NK-92 treated with Interleukin-12 subunit alpha and Interleukin-12 subunit beta, amount 100 ng/mL, for 24 hours (cell line): ENCODE measurements around the gene TK1.
A peak's percentile ranks its signal among the peaks of the same experiment; 100 is the strongest.

ENCODE experiments used
- DNase-seq: peaks from one replicate; lab custom pipeline; 2025; lab: John Stamatoyannopoulos, UW

The TK1 gene

GRCh38 chr17:78219396-78220150, 32.7 kb upstream of the TK1 start:
- DNase-seq = no peak

- no peak for DNase-seq
Measured at GRCh38 chr17:78214706-78215061, 27.8 kb upstream of the TK1 start.

- peak; percentile 87 for DNase-seq
Measured at GRCh38 chr17:78214016-78214705, 27.3 kb upstream of the TK1 start, which contains the start of gene BIRC5. TSS of gene BIRC5 (plus strand) at chr17:78214253. CDS start at chr17:78214317, 64 bp downstream.

- DNase-seq = no peak
Measured at GRCh38 chr17:78211032-78211431, 24.2 kb upstream of the TK1 start.

GRCh38 chr17:78210111-78210510, 23.3 kb upstream of the TK1 start:
- no peak for DNase-seq

GRCh38 chr17:78208486-78208885, 21.6 kb upstream of the TK1 start:
- DNase-seq = no peak

- DNase-seq = no peak
Measured at GRCh38 chr17:78206298-78206697, 19.4 kb upstream of the TK1 start.

GRCh38 chr17:78205124-78205775, 18.4 kb upstream of the TK1 start:
- DNase-seq = no peak

- DNase-seq = no peak
Measured at GRCh38 chr17:78204387-78205123, 17.7 kb upstream of the TK1 start.

- DNase-seq = no peak
Measured at GRCh38 chr17:78202666-78203065, 15.8 kb upstream of the TK1 start.

- no peak for DNase-seq
Measured at GRCh38 chr17:78200451-78200850, 13.6 kb upstream of the TK1 start.

- no peak for DNase-seq
Measured at GRCh38 chr17:78197147-78197832, 10.4 kb upstream of the TK1 start.

- DNase-seq = no peak
Measured at GRCh38 chr17:78196716-78197115, 9.9 kb upstream of the TK1 start.

- no peak for DNase-seq
Measured at GRCh38 chr17:78185981-78186691, 716 bp downstream of the TK1 start.

- no peak for DNase-seq
Measured at GRCh38 chr17:78184868-78185267, 2.0 kb downstream of the TK1 start.

GRCh38 chr17:78184351-78184750, 2.5 kb downstream of the TK1 start:
- DNase-seq = no peak

GRCh38 chr17:78183916-78184315, 2.9 kb downstream of the TK1 start:
- DNase-seq = no peak

- no peak for DNase-seq
Measured at GRCh38 chr17:78182504-78182903, 4.3 kb downstream of the TK1 start.

GRCh38 chr17:78180508-78180907, 6.3 kb downstream of the TK1 start:
- no peak for DNase-seq

- no peak for DNase-seq
Measured at GRCh38 chr17:78180083-78180482, 6.8 kb downstream of the TK1 start.

- no peak for DNase-seq
Measured at GRCh38 chr17:78179372-78179771, 7.5 kb downstream of the TK1 start.
